ENCODE results near the gene C2orf49. TPM values are rescaled to one million over a fixed set of nuclear protein-coding genes. Genes with fewer than 3 reads are reported as not detected.

C2orf49 gene
- total RNA-seq, 4 donors from 2014 or later, result 16.4 to 19.5 (median 17.7) TPM

DNA sequence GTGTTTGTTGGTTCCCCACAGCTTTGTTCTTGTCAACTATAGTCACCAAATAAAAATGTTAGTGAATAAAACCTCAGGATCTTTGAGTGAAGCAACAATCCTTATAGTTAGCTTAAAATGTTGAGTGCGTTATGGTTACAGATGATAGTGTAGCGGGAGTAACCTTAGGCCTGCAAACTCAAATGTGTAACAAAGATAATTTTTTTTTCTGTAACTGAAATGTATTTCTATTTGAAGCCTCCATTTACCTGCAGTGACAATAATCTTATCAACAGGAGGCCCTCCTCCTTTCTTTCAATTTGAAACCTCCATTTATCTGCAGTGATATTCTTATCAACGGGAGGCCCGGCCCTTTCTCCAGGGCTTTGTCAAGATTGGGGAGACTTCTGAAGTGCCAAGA lies 3.1 kb upstream of the C2orf49 start:
- Histone ChIP-seq H3K9me3 (no peaks in the 10 kb centered on the region), H3K27me3 (no peaks in the 10 kb centered on the region), H3K36me3 (peaks cover 0 to 6% (median 2%) of the 10 kb centered on the region in 4 donors), H3K27ac (replicated peaks in 1 of 4) (no peak overlapping the region), H3K4me3 (no peak overlapping the region), H3K4me1 (peaks cover 25 to 34% (median 32%) of the 10 kb centered on the region in 4 donors)
- DNase-seq (ENCODE audit: extremely low spot score), result no peak
- intact Hi-C loops (cut with DNase I), result loop anchor here (10.0 kb wide), 1 partner anchor 861 kb away; the partner anchor contains the start of gene UXS1
- TF ChIP-seq EP300 (IDR thresholded peaks at IDR 0.05) (no peak), POLR2AphosphoS5 (IDR thresholded peaks at IDR 0.05) (no peak), POLR2A (IDR thresholded peaks at IDR 0.05; ENCODE audit: low read depth) (no peak)
- TF ChIP-seq, protein P1, sequence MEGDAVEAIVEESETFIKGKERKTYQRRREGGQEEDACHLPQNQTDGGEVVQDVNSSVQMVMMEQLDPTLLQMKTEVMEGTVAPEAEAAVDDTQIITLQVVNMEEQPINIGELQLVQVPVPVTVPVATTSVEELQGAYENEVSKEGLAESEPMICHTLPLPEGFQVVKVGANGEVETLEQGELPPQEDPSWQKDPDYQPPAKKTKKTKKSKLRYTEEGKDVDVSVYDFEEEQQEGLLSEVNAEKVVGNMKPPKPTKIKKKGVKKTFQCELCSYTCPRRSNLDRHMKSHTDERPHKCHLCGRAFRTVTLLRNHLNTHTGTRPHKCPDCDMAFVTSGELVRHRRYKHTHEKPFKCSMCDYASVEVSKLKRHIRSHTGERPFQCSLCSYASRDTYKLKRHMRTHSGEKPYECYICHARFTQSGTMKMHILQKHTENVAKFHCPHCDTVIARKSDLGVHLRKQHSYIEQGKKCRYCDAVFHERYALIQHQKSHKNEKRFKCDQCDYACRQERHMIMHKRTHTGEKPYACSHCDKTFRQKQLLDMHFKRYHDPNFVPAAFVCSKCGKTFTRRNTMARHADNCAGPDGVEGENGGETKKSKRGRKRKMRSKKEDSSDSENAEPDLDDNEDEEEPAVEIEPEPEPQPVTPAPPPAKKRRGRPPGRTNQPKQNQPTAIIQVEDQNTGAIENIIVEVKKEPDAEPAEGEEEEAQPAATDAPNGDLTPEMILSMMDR (IDR thresholded peaks at IDR 0.05), result no peak
- WGBS, result 93% methylated on average over 4 of the region's 4 CpGs

DNA sequence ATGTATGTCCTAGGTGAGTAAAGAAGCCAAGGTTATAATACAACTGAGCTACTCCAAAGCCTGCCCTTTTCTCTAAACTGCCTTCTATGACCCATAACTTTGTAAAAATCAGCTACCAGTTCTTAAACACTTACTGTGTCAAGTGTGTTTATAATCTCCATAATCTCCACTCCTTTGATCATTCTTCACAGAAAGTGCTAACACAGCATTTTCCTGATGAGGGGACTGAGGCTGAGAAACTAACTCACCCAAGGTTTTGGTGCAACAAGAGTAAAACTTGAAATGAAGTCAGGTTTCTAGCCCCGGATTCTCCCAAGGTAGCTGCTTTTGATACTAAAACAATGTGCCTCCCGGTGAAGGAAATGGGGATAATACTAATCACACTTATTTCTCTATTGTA lies 1.9 kb upstream of the C2orf49 start:
- Histone ChIP-seq H3K4me1 (peaks cover 20 to 33% (median 30%) of the 10 kb centered on the region in 4 donors), H3K27me3 (no peaks in the 10 kb centered on the region), H3K27ac (replicated peaks in 1 of 4) (no peak overlapping the region), H3K9me3 (no peaks in the 10 kb centered on the region), H3K36me3 (peaks cover 6 to 16% (median 10%) of the 10 kb centered on the region in 4 donors), H3K4me3 (no peak overlapping the region)
- intact Hi-C loops (cut with DNase I), result loop anchor here (10.0 kb wide), 1 partner anchor 859 kb away; the partner anchor contains the start of gene UXS1
- DNase-seq (ENCODE audit: extremely low spot score), result no peak
- TF ChIP-seq, protein P1 (IDR thresholded peaks at IDR 0.05), result no peak
- TF ChIP-seq POLR2AphosphoS5 (IDR thresholded peaks at IDR 0.05), result no peak
- TF ChIP-seq EP300 (IDR thresholded peaks at IDR 0.05), result no peak
- TF ChIP-seq POLR2A (IDR thresholded peaks at IDR 0.05; ENCODE audit: low read depth), result no peak
- WGBS, result 88% methylated on average over 2 of the region's 2 CpGs

DNA sequence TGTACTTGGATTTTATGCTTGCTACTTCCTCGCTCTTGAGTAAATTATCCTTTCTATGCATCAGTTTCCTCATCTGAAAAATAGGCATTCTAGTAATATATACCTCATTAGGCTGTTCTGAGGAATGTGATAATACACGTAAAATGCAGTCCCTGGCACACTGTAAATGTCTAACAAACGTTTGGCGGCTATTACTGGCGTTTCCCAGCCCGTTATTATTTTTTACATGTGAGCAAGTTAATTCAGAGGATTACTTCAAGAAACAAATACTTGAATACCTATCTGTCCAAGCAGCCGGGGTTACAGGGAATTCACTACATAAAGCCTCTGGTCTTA lies 586 bp upstream of the C2orf49 start:
- Histone ChIP-seq H3K36me3 (peaks cover 17 to 29% (median 22%) of the 10 kb centered on the region in 4 donors), H3K27me3 (no peaks in the 10 kb centered on the region), H3K9me3 (no peaks in the 10 kb centered on the region), H3K4me3 (peak overlapping the region; percentile 79 to 93 (median 87)), H3K4me1 (peaks cover 20 to 29% (median 26%) of the 10 kb centered on the region in 4 donors), H3K27ac (replicated peaks in 1 of 4) (peak overlapping the region; percentile 90 to 95 (median 92))
- TF ChIP-seq EP300 (IDR thresholded peaks at IDR 0.05), result no peak
- TF ChIP-seq POLR2A (IDR thresholded peaks at IDR 0.05; ENCODE audit: low read depth), result no peak
- no peak for TF ChIP-seq POLR2AphosphoS5 (IDR thresholded peaks at IDR 0.05)
- TF ChIP-seq, protein P1 (IDR thresholded peaks at IDR 0.05), result no peak
- no peak for DNase-seq (ENCODE audit: extremely low spot score)
- intact Hi-C loops (cut with DNase I), result loop anchor here (10.0 kb wide), 1 partner anchor 858 kb away; the partner anchor contains the start of gene UXS1
- 4% methylated on average over 7 of the region's 7 CpGs for WGBS

DNA sequence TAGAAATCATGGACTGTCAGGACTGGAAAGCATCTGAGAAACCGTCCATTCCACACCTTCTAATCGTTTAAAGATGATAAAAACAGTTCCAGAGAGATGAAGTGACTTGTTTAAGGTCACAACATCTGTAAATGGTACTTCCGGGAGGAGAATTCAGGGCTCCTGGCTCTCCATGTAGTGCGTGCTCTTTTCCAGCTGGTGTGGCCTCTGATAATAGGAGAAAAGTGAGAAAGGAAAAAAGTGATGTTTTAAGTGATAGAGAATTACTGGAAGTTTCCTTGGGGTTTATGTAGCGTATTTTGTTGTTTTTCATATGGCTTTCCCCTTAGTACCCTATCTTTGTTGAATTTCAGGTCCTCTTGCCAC lies 663 bp downstream of the C2orf49 start:
- no peak for TF ChIP-seq EP300 (IDR thresholded peaks at IDR 0.05)

DNA sequence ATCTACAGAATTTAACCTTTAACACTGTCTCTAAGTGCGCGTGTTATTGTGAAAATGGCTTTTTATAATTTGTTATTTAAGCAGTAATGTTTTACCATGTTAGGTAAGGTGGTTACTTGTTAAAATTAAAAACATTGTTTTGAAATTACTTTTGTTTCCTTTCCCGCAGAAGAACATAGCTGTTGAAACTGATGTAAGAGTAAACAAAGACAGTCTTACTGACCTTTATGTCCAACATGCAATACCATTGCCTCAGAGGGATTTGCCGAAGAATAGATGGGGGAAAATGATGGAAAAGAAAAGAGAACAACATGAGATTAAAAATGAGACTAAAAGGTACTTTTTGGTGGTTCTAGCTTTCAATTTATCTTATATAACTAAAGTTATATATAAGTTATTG lies 2.1 kb downstream of the C2orf49 start:
- 80% methylated on average over 4 of the region's 4 CpGs for WGBS
- Histone ChIP-seq H3K4me1 (peaks cover 20 to 29% (median 26%) of the 10 kb centered on the region in 4 donors), H3K9me3 (no peaks in the 10 kb centered on the region), H3K36me3 (peaks cover 34 to 51% (median 45%) of the 10 kb centered on the region in 4 donors), H3K27ac (replicated peaks in 1 of 4) (no peak overlapping the region), H3K4me3 (no peak overlapping the region), H3K27me3 (no peaks in the 10 kb centered on the region)
- intact Hi-C loops (cut with DNase I), result loop anchor here (10.0 kb wide), 1 partner anchor 855 kb away; the partner anchor contains the start of gene UXS1
- no peak for DNase-seq (ENCODE audit: extremely low spot score)
- no peak for TF ChIP-seq POLR2A (IDR thresholded peaks at IDR 0.05; ENCODE audit: low read depth)

More for the DNA sequence above, 663 bp downstream of the C2orf49 start:
- Histone ChIP-seq H3K27me3 (no peaks in the 10 kb centered on the region), H3K36me3 (peaks cover 28 to 41% (median 33%) of the 10 kb centered on the region in 4 donors), H3K27ac (replicated peaks in 1 of 4) (peak overlapping the region; percentile 90 to 95 (median 92)), H3K9me3 (no peaks in the 10 kb centered on the region), H3K4me1 (peaks cover 20 to 29% (median 26%) of the 10 kb centered on the region in 4 donors), H3K4me3 (peak overlapping the region; percentile 79 to 93 (median 87))
- intact Hi-C loops (cut with DNase I), result loop anchor here (10.0 kb wide), 1 partner anchor 857 kb away; the partner anchor contains the start of gene UXS1
- 5% methylated on average over 5 of the region's 5 CpGs for WGBS
- no peak for DNase-seq (ENCODE audit: extremely low spot score)

All from esophagus muscularis mucosa (tissue), 4 donors.